Loucy (cell line): ENCODE measurements around the gene PSMB3.

Source experiments
- H2AFZ ChIP-seq: fragments of 200-600 bp; sonication (generic); 2 replicates; pipeline ENCODE4 v1.6.0; 2016; ENCODE audit warnings: antibody characterized with exemption, mild to moderate bottlenecking, low read length, moderate library complexity
- H3F3A ChIP-seq: fragments of 200-600 bp; 2 replicates; pipeline ENCODE4 v1.6.0; 2016; ENCODE audit warnings: antibody characterized with exemption, low read depth, mild to moderate bottlenecking
- H3K27me3 ChIP-seq: fragments of 200-600 bp; sonication (generic); 2 replicates; pipeline ENCODE4 v1.6.1; 2014; ENCODE audit warnings: low read length, mild to moderate bottlenecking; ENCODE audit not compliant: insufficient read depth, poor library complexity, severe bottlenecking
- H3K36me3 ChIP-seq: fragments of 200-600 bp; sonication (generic); 2 replicates; pipeline ENCODE4 v1.6.1; 2016; ENCODE audit warnings: low read length; ENCODE audit not compliant: insufficient read depth
- H3K4me1 ChIP-seq: fragments of 200-600 bp; sonication (generic); 2 replicates; pipeline ENCODE4 v1.5.1; 2014; ENCODE audit warnings: low read length, mild to moderate bottlenecking; ENCODE audit not compliant: insufficient read depth, poor library complexity, severe bottlenecking
- H3K4me2 ChIP-seq: fragments of 200-600 bp; sonication (generic); 2 replicates; pipeline ENCODE4 v1.6.0; 2014; ENCODE audit warnings: antibody characterized with exemption, low read length, low read depth, mild to moderate bottlenecking; ENCODE audit not compliant: poor library complexity, severe bottlenecking
- H3K4me3 ChIP-seq: fragments of 200-600 bp; sonication (generic); 2 replicates; pipeline ENCODE4 v1.5.1; 2014; ENCODE audit warnings: low read length, mild to moderate bottlenecking, mixed read lengths; ENCODE audit not compliant: poor library complexity, severe bottlenecking
- H3K79me2 ChIP-seq: fragments of 200-600 bp; sonication (generic); 2 replicates; pipeline ENCODE4 v1.6.1; 2014; ENCODE audit warnings: low read length; ENCODE audit not compliant: insufficient read depth
- H3K9ac ChIP-seq: fragments of 200-600 bp; sonication (generic); 2 replicates; pipeline ENCODE4 v1.6.0; 2014; ENCODE audit warnings: mild to moderate bottlenecking, low read depth, low read length, moderate library complexity; ENCODE audit not compliant: poor library complexity, severe bottlenecking
- H3K9me2 ChIP-seq: fragments of 200-600 bp; sonication (generic); replicated peaks from 2 replicates; pipeline ENCODE4 v1.6.1; 2016; ENCODE audit warnings: low read depth, low read length, mixed read lengths
- H3K9me3 ChIP-seq: fragments of 200-600 bp; sonication (generic); 2 replicates; pipeline ENCODE4 v1.6.1; 2014; ENCODE audit warnings: mild to moderate bottlenecking, antibody characterized with exemption, low read length, low read depth; ENCODE audit not compliant: insufficient read depth
- H4K20me1 ChIP-seq: fragments of 200-600 bp; sonication (generic); 2 replicates; pipeline ENCODE4 v1.6.0; 2014; ENCODE audit warnings: antibody characterized with exemption, low read length, mild to moderate bottlenecking; ENCODE audit not compliant: insufficient read depth, poor library complexity, severe bottlenecking
- EZH2phosphoT487 ChIP-seq: fragments of 200-600 bp; IDR thresholded peaks from 2 replicates; pipeline ENCODE4 v1.6.1; 2018; ENCODE audit warnings: antibody characterized with exemption, mild to moderate bottlenecking, moderate library complexity, borderline replicate concordance
- TF ChIP-seq, protein P1 (sequence below): fragments of 200-600 bp; sonication (generic); conservative IDR thresholded peaks from 2 replicates; pipeline ENCODE4 v1.5.1; 2014; ENCODE audit warnings: mild to moderate bottlenecking, antibody characterized with exemption, low read length

Gene PSMB3

DNA sequence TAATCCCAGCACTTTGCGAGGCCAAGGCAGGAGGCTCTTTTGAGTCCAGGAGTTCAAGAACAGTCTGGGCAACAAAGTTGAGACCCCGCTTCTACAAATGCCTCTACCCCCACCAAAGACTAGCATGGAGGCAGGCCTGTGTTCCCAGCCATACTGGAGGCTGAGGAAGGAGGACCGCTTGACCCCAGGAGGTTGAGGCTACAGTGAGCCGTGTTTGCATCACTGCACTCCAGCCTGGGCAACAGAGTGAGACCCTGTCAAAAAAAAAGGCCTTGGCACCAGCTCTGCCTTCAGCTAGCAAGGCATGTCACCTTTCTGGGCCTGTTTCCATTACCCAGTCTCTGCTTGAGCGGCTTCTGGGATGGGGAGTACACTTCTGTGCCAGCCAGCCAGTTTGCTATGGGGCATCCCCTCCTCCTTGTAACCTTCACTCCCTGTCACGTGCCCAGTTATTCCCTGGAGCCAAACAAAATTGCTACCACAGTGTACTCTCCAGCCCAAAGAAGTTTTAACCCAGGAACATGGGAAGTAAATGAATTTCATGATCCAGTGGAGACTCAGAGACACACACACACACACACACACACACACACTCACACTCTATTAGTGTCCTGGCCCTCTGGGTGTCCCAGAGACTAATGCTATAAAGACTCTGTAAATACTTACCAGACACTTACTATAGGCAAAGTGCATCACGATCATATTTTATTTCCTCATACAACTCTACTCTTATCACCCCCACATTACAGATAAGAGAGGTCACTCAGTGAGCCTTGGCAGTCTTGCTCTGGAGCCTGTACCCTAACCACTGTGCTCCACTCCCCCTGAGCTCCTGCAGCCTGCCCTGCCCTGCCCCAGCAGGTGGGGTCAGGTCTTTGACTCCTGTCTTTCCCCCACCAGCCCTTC lies 19.9 kb upstream of the PSMB3 start:
- H3K79me2 ChIP-seq: peaks cover 19% of the 10 kb centered on the region
- no peaks in the 10 kb centered on the region for H3K9me2 ChIP-seq
- no peaks in the 10 kb centered on the region; the same call in 1 of the 2 replicates for H3F3A ChIP-seq
- H2AFZ ChIP-seq: no peak overlapping the region
- no peak overlapping the region for H3K4me2 ChIP-seq
- TF ChIP-seq EZH2phosphoT487: no peak
- TF ChIP-seq, protein P1, sequence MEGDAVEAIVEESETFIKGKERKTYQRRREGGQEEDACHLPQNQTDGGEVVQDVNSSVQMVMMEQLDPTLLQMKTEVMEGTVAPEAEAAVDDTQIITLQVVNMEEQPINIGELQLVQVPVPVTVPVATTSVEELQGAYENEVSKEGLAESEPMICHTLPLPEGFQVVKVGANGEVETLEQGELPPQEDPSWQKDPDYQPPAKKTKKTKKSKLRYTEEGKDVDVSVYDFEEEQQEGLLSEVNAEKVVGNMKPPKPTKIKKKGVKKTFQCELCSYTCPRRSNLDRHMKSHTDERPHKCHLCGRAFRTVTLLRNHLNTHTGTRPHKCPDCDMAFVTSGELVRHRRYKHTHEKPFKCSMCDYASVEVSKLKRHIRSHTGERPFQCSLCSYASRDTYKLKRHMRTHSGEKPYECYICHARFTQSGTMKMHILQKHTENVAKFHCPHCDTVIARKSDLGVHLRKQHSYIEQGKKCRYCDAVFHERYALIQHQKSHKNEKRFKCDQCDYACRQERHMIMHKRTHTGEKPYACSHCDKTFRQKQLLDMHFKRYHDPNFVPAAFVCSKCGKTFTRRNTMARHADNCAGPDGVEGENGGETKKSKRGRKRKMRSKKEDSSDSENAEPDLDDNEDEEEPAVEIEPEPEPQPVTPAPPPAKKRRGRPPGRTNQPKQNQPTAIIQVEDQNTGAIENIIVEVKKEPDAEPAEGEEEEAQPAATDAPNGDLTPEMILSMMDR: no peak
- H3K4me1 ChIP-seq: peaks cover 36% of the 10 kb centered on the region
- peaks cover 7% of the 10 kb centered on the region for H4K20me1 ChIP-seq
- H3K4me3 ChIP-seq: no peak overlapping the region
- no peaks in the 10 kb centered on the region for H3K9me3 ChIP-seq
- H3K36me3 ChIP-seq: peaks cover 4% of the 10 kb centered on the region; the same call in 1 of the 2 replicates
- no peaks in the 10 kb centered on the region for H3K27me3 ChIP-seq
- peak overlapping the region; percentile 74 for H3K9ac ChIP-seq

DNA sequence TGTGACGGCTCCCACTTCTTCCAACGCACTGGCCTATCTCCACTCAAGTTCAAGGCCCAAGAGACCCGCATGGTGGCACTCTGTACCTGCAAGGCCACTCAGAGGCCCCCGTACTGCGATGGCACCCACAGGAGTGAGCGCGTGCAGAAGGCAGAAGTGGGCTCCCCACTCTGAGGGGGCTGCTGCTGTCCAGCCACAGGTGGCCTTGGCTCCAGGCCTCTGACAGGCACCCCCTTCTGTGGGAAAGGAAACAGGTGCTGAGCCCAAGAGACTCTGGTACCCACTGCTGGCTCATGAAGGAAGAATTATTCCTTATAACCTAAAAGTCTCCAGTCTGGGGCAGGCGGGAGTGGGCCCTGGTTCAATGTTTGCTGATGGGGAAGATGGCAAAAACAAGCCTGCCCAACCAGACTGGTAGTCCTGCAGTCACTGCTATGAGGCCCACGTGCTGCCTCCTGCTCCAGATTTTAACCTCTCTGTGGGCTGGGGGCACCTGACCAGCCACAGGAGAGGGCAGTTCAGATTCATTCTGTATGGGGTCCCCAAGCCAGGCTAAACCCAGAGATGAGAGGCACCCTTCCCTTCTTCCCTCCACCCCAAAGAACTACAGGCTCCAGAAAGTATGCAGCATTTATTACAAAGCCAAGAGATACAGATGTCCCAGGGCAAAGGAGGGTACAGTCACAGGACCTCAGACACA lies 19.1 kb upstream of the PSMB3 start:
- H3K9me2 ChIP-seq: no peaks in the 10 kb centered on the region
- no peaks in the 10 kb centered on the region for H3K9me3 ChIP-seq
- H4K20me1 ChIP-seq: peaks cover 7% of the 10 kb centered on the region
- no peak overlapping the region for H3K9ac ChIP-seq
- no peak for TF ChIP-seq EZH2phosphoT487
- TF ChIP-seq, protein P1: no peak
- no peak overlapping the region for H3K4me3 ChIP-seq
- no peak overlapping the region for H2AFZ ChIP-seq
- peaks cover 10% of the 10 kb centered on the region; the same call in 1 of the 2 replicates for H3K36me3 ChIP-seq
- H3K4me2 ChIP-seq: no peak overlapping the region
- H3K27me3 ChIP-seq: no peaks in the 10 kb centered on the region
- H3F3A ChIP-seq: no peaks in the 10 kb centered on the region; the same call in 1 of the 2 replicates
- peaks cover 28% of the 10 kb centered on the region for H3K4me1 ChIP-seq
- H3K79me2 ChIP-seq: peaks cover 19% of the 10 kb centered on the region

DNA sequence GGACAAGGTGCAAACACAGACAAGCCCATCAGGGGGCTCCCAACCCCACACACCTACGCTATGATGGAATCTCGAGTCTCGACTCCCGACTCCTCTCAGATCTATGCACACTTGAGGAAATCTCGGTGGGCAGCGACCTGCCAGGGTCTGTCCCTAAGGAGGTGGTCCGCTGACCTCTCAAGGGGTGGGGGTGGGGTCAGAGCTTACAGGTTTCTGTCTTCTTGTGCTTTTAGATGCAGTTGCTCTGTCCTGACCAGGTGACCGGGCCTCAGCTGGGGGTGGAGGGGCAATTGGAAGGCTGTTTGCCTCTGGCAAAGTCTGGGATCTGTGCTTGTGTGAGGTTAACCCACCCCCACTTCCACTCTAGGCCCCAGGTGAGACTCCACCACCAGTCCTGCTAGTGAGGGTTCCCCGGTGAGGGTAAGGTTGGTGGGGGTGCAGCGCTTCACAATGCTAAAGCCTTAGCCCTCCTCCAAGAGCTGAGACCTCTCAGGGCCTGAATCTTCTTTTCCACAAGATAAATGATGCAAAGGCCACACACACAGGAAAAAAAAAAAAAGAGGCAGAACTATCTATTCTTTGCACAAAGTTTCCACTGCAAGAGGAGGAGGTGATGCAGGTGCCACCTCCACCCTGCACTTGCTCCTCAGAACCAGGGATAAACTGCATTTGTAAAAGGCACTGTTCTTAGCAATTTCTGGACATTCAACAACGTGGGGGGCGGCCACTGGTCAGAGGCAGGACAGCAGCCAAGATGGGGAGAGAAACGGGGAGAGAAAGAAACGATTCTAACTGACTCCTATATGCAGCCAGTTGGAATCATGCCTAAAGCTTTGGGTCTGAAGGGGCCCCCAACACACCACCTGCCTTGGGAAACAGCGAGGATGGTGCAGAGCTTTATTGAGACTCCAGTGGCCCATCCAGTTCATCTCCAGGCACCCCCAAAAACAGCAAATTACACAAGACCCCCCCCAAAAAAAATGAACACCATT lies 18.3 kb upstream of the PSMB3 start:
- no peaks in the 10 kb centered on the region for H3K9me2 ChIP-seq
- peaks cover 10% of the 10 kb centered on the region; the same call in 1 of the 2 replicates for H3K36me3 ChIP-seq
- no peak overlapping the region for H3K9ac ChIP-seq
- no peak overlapping the region for H3K4me3 ChIP-seq
- H3K4me2 ChIP-seq: no peak overlapping the region
- no peaks in the 10 kb centered on the region for H3K27me3 ChIP-seq
- H3K9me3 ChIP-seq: no peaks in the 10 kb centered on the region
- H4K20me1 ChIP-seq: peaks cover 4% of the 10 kb centered on the region
- H3F3A ChIP-seq: no peaks in the 10 kb centered on the region; the same call in 1 of the 2 replicates
- no peak overlapping the region for H2AFZ ChIP-seq
- H3K4me1 ChIP-seq: peaks cover 19% of the 10 kb centered on the region
- TF ChIP-seq, protein P1: peak; percentile 64
- TF ChIP-seq EZH2phosphoT487: no peak
- peaks cover 16% of the 10 kb centered on the region for H3K79me2 ChIP-seq
